RKO (cell line): Measurements from ENCODE around the gene SDF2.
"Not testable (repeated sequence)": the region's sequence is repeated elsewhere in the genome, so short reads cannot be mapped to it uniquely, and the experiment has no call there.

Experiments used
- DNase-seq: peaks from one replicate; pipeline ENCODE4 v3.0.0-alpha.2; 2016; ENCODE audit warnings: low spot score

SDF2 gene

DNA sequence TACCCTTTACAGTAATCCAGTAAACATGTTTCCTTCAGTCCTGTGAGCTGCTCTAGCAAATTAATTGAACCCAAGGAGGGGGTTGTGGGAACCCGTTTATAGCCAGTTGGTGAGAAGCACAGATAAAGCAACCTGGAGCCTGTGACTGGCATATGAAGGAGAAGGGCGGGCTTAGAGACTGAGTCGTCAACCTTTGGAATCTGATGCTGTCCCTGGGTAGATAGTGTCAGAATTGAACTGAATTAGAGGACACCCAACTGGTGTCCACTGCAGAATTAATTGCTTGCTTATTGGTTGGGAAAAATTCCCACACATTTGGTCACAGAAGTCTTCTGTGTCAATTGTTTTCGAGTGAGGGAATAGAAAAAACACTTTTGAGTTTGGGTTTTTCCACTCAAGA lies 34.9 kb downstream of the SDF2 start:
- DNase-seq, result no peak

DNA sequence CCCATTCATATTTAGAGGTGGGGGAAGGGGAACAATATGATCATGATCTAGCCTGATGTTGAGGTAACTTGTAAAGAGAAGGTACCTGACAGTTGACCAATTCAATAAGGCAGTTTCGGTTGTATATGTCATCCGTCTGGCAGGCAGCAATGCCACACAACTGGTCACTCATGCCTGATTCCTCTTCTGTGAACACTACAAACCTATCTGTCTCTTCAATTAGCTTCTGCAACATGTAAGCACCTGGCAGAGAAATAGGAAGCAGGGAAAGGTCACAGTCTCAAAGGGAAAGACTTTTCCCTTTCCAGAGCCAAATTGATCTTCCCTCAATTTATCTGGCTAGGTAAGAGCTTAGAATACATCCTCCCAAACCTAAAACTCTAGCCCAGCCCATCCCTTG lies 37.6 kb downstream of the SDF2 start:
- DNase-seq, result no peak

DNA sequence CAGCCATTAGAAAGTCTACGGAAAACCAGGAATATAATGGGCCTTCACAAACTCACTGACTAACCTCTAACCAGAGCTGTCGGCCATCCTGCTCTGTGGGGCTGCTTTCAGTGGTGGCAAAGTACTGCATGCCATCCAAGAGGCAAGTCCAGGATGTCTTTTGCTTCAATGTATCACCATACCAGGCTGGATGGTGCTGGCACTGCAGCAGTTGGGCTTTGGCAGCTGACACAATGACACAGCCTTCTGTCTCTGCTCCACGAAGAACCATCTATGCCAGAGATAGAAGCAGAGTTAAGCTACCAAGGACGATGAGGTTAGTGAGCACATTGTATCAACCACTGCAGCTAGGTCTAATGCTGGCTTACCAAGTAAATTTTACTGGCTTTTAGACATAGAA lies 38.0 kb downstream of the SDF2 start:
- no peak for DNase-seq

DNA sequence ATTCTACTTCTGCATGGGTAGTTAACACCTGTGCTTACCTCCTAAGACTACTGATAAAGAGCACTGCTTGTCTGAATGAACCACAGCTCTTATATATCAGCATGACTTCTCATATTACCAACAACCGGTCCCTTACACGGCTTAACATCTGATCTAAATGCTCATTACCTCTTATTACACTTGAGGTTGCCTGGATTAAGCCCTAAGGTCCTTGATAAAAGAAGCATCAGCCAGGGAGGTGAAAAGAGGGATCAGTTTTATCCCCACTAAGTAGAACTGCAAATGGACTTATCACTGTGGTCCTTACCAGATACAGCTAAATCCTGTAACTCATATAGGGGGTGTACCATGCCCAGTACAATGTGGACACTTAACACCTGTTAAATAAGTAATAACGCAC lies 39.5 kb downstream of the SDF2 start:
- no peak for DNase-seq

DNA sequence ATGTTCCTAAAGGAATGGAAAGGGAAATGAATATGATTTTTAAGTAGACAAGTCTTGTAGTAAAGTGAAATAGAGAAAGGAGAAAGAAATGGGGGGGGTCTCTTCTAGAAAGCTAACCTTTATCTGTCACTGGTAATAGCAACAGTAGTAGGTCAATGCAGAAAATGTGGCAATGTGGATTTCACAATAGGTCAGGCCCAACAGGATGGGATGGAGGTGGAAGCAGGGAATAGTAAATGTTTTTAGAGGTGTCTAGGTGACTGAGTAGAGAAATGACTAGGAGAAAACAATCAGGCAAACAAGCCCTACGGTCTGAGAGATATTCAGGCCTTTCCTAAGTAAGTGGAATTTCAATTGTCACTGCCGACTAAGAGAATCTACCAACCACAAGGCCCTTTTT lies 41.7 kb downstream of the SDF2 start:
- no peak for DNase-seq

DNA sequence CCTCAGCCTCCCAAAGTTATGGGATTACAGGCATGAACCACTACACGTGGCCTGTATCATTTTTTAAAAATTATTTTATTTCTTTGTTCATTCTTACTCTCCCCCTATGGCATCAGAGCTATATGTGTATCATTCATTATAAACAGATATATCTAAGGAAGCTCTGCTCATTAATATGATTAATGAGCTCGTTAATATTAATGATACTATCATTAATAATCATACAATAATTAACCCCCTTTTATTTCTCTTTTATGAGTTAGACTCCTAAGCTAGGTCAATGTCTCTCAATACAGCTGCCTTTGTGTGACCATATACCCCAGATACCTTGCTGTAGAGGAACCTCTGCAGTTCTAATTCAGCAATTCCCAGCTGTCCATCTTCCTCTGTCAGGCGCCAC lies 43.2 kb downstream of the SDF2 start:
- DNase-seq, result no peak

DNA sequence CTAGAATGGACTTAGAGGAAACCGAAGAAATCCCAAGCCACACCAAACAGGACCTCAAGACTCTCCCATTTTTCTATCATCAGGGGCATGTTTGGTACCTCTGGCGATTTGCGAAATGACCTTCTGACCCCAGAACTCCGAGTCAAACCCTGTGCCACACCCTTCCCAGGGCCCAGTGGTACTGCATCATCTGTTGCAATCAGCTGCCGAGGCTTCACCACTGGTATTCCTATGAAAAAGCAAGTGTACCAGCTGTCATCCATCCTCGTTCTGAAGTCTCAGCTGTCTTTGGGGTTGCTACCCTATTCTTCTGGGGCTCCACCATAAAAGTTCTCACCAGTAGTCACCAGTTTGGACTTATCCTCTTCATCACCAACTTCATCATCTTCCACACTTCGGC lies 45.4 kb downstream of the SDF2 start:
- DNase-seq, result no peak

DNA sequence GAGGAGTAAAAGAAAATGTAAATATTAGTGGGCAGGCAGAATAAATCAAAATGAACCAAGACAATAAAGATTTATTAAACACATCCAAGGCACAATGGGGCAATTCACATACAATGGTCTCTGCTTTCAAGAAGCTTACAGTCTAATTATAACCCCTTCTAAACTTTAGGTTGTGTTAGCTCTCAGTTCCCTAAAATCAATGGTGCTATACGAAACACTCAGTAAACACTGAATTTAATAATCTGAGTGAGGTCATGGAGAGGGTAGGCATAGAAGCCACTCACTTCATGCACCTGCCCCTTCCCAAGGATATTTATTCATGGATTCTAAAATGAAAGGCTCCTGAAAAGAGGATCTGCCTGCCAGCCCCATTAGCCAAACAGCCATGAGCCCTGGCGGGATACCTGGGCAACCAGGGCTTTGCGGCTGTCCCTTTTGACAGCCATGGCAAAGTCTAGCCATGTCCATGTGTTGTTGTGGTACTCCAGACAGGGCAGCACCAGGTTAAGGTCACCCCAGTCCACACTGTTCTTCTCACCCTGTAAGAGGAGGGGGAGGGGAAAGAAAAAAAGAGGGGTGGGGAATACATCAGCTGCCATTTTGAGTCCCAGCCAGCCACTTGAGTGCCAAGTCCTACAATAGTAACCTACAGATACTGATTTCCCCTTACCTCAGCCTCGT lies 46.3 kb downstream of the SDF2 start:
- DNase-seq, result no peak

DNA sequence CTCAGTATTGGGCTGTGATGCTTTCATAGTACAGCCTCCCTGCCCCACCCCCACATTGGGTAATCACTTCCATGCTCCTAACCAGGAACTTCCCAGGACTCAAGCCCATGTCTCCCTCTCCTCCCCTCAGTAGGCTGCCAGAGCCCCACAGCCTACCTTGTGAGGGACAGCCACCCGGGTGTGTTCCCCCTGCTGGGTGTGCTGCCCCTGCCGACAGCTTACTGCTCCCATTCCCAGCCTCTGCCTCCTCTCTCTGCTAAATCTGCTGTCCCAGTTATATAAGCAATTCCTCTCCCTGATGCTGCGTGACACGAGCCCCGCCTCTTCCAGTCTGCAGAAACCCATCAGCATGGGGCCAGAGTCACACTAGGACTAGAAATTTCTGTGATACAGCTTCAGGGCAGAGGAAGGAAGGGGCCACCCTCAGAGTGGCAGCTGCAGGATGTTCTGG lies 47.8 kb downstream of the SDF2 start, which contains the start of gene RSKR:
TSS of gene RSKR (minus strand) at position 255 of the 451 bp plus-strand sequence. CDS start at position 231, 24 bp downstream.
- no peak for DNase-seq

DNA sequence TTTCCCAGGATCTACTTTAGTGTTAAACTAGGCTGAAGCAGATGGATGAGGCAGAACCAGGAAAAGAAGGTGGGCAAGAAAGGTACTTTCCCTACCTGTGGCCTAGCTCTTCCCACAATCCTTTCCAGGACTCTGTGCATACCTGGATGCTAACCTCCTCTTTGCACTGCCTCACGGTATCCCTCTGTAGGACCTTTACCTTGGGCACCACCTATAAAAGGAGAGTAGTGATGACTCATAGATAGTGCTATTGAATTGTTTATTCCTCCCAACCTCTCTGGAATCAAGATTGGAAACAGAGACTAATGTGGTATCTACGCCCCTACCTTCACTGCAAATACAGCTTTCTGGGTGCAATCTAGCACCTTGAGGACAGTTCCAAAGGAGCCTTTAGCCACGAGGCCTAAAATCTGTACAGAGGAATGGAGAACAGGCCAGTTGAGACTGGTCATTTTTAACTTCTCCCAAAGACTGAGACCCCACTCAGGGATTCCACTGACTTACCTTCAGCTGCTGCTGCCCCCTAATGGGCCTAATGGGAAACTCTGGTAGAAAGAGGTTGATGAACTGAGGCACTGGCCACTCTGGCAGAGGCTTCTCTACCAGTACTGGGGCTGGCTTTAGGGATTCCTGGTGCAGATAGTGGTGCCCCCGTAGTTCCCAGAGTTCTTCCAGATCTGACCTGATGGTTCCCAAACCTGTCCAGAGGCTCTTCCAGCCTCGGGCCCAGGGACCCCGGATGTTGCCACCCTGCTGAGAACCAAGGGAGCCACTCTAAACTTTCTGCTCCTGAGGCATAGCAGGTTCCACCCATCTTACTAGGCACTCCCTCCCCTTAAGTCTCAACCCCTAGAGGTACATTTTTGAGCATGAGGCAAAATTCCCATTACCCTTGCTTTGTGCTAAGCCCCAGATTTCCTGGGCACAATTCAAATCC lies 48.5 kb downstream of the SDF2 start:
- peak; percentile 18 for DNase-seq

DNA sequence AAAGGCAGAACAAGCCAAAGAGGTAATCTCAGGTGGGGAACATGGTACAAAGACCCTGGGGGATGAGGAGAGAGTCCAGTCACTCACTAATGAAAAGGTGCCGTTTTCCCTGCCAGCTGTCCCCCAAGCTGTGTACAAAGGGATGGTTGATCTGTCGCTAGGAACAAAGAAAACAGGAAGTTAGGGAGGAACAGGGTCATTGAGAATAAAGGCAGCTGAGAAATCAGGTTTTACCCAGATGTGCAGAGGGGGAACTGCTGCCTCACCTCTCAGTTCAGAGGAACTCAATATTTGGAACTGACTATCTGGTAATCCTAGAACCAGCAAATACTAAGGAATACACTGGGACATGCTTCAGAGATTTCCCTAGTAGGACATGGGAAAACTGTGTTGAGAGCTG lies 49.2 kb downstream of the SDF2 start:
- no peak for DNase-seq

DNA sequence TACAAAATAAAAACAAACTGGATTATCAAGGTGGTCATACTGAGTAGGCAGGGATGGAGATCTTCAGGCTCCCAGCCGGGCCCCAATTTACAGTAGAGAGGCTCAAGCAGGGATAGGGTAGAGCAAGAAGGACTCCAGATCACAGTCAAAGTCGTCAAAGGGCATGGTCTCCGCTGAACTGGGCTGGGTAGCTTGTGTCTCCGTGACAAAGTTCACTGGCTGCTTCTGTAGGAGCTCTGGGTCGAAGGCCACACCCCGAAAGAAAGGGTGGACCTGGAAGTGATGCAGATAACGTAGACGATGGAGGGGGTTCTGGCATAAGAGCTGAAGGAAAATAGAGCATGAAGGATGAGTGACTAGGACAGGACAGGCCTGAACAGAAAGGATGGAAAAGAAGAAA lies 51.3 kb downstream of the SDF2 start:
- DNase-seq, result no peak

DNA sequence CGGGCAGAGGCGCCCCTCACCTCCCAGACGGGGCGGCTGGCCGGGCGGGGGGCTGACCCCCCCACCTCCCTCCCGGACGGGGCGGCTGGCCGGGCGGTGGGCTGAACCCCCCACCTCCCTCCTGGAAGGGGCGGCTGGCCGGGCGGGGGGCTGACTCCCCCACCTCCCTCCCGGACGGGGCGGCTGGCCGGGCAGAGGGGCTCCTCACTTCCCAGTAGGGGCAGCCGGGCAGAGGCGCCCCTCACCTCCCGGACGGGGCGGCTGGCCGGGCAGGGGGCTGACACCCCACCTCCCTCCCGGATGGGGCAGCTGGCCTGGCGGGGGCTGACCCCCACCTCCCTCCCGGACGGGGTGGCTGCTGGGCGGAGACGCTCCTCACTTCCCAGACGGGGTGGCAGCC lies 57.7 kb downstream of the SDF2 start:
- DNase-seq, result not testable (repeated sequence)

DNA sequence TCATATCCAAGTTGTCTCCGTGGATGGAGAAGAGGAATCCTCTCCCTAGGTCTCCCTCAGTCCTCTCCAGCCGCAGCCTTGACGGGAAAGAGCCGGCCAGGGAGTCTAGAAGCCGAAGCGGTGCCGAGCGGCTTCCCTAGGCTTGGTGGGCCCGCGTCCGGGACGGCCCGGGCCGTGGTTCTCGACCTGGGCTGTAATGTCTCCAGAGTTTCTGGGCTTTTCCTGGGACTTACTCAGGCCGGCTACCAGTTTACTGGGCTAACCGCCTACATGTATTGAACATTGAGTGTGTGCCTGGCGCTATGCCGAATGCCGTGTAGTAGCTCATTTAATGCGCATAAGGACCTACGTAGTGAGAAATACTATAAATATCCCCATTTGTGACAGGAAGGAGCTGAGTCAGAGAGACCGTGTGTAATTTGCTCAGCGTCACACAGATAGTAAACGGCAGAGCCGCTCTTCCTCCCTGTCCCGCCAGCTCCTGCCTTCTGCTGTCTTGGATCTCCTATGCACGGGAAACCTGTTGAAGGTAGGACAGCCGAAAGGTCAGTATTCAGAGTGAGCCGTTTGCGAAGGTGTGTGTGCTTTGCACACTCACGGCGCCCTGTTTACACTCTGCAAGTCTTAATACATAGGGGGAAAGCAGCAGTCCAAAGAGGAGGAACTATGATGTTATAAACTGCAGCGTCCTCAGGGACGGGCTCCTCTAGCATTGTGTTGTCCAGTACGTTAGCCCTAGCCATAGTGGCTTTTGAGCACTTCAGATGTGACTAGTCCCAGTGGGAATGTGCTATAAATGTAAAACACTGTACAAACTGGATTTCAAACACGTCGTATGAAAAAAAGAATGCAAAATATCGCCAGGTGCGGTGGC lies 62.2 kb downstream of the SDF2 start:
- DNase-seq, result peak; percentile 100

DNA sequence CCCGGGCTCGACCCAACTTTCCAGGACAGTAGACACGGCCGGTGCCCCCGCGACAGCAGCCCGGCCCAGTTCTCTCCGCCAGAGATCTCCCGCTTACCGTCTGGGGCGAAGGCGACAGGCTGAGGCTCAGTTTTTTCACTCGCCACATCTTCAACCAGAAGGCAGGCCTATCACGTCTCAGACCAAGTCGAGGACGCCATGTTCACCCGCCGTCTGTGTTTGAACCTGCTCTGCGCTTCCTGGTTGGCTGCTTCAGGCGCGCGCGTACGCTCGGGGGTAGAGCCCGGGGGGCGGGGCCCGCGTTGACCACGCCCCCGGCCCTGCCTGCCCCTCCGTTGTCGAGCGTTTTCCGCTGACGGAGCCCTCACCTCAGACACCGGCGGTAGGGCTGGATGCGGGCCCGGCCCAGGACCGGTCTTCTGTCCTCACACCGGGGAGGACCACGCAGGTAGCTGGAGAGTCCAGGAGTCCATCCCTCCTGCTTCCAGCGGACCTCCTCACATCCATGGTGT lies 62.9 kb downstream of the SDF2 start, which contains the start of gene SPAG5:
TSS of gene SPAG5 (minus strand) at position 227 of the 512 bp plus-strand sequence. CDS start at position 148, 79 bp downstream.
- peak; percentile 95 for DNase-seq

DNA sequence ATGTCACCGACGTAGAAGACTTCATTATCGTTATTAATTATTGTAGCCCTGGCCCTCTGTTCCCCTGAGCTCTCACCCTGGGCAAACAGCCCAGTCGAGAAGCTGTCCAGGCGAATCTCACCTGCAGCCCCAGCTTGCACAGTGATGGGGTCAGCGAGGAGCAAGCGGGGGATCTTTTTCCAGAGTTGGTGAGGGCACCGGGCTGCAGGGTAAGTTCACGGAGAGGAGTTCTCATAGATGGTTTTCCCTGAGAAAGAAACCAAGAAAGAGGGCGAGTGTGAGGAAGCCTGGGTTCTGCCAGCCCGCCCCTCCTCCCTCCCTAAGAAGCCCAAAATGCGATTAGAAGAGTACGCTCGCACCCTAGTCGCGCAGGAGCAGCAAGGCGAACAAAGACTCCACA lies 63.3 kb downstream of the SDF2 start:
- DNase-seq, result peak; percentile 2
